ENCODE measurements around the gene CALHM3.

DNA sequence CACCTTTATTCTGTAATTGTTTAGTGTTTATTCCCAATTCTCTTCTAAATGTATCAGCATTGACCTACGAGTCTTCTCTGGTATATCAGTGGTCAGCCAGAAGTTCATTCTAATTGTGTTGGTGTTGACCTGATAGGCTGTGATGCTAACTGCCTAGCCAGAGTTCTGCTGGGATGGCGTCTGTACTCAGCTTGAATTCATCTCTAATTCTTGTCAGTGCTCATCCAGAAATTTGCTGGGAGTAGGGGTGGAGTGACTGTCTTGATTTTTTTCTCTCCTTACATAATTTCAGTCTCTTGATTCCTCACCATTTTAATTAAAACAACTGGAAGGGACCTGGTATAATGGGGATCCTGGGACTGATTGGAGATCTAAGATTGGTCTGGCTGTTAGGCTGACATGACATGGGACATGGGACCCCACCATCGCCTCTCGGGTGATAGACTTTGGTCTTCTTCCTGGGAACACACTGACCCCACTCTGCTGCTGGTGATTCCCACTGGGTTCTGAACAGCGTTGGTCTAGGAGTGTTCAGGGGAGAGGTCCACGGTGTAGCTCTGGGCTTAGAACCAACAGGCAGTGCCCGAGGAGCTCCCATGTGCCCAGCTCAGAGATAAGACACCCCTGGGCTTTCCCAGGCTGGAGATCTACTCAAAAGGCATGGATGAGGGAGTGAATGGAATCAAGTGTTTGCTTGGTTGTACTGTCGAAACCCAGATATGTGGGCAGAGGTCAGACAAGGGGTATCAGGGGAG is 18.3 kb upstream of the CALHM3 start:
- TF ChIP-seq, protein P1, sequence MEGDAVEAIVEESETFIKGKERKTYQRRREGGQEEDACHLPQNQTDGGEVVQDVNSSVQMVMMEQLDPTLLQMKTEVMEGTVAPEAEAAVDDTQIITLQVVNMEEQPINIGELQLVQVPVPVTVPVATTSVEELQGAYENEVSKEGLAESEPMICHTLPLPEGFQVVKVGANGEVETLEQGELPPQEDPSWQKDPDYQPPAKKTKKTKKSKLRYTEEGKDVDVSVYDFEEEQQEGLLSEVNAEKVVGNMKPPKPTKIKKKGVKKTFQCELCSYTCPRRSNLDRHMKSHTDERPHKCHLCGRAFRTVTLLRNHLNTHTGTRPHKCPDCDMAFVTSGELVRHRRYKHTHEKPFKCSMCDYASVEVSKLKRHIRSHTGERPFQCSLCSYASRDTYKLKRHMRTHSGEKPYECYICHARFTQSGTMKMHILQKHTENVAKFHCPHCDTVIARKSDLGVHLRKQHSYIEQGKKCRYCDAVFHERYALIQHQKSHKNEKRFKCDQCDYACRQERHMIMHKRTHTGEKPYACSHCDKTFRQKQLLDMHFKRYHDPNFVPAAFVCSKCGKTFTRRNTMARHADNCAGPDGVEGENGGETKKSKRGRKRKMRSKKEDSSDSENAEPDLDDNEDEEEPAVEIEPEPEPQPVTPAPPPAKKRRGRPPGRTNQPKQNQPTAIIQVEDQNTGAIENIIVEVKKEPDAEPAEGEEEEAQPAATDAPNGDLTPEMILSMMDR (IDR thresholded peaks at IDR 0.05), result no peak
- TF ChIP-seq POLR2A (IDR thresholded peaks at IDR 0.05), result no peak
